Kidney epithelial cell (primary cell): ENCODE data around the gene CDH13. TPM values are rescaled to one million over a fixed set of nuclear protein-coding genes. Genes with fewer than 3 reads are reported as not detected.

ENCODE experiments used
- DNase-seq: peaks from one replicate; pipeline ENCODE4 v3.0.0-alpha.2; 2010; ENCODE audit warnings: low read depth
- H3K27me3 ChIP-seq: 2 replicates; pipeline ENCODE4 v1.6.0; 2011; ENCODE audit warnings: low read length; ENCODE audit not compliant: control insufficient read depth, insufficient read depth
- H3K36me3 ChIP-seq: 2 replicates; pipeline ENCODE4 v1.5.1; 2011; ENCODE audit warnings: low read length; ENCODE audit not compliant: control insufficient read depth, insufficient read depth
- H3K4me3 ChIP-seq: 2 replicates; pipeline ENCODE4 v1.5.1; 2011; ENCODE audit warnings: low read depth, mild to moderate bottlenecking, control low read depth, low read length
- CTCF ChIP-seq: IDR thresholded peaks from 2 replicates; pipeline ENCODE4 v1.5.1; 2011; ENCODE audit warnings: mild to moderate bottlenecking, moderate library complexity, low read length, control low read depth, inconsistent platforms; ENCODE audit not compliant: insufficient read depth, poor library complexity, severe bottlenecking
- total RNA-seq: library from RNA; depleted of rRNA; stranded (reverse); fragments of >200 nt; gene quantifications from 2 replicates; pipeline ENCODE4 v1.2.3, GENCODE V29; 2015

Gene CDH13
- total RNA-seq, 1 donor from 2014 or later, result 32.8 TPM

- Histone ChIP-seq H3K36me3 (no peaks in the 10 kb centered on the region), H3K27me3 (no peaks in the 10 kb centered on the region), H3K4me3 (no peak overlapping the region)
- DNase-seq, result no peak
- no peak for TF ChIP-seq CTCF
Measured at GRCh38 chr16:83728492-83728891, 1101.7 kb downstream of the CDH13 start.

GRCh38 chr16:83730812-83731211 is 1104.0 kb downstream of the CDH13 start:
- Histone ChIP-seq H3K4me3 (no peak overlapping the region), H3K36me3 (no peaks in the 10 kb centered on the region), H3K27me3 (no peaks in the 10 kb centered on the region)
- no peak for TF ChIP-seq CTCF
- DNase-seq, result no peak

- DNase-seq, result no peak
- H3K36me3 ChIP-seq, result no peaks in the 10 kb centered on the region
- no peak overlapping the region for H3K4me3 ChIP-seq
- H3K27me3 ChIP-seq, result no peaks in the 10 kb centered on the region
- no peak for TF ChIP-seq CTCF
Measured at GRCh38 chr16:83732536-83732935, 1105.8 kb downstream of the CDH13 start.

GRCh38 chr16:83733301-83733700 is 1106.5 kb downstream of the CDH13 start:
- H3K4me3 ChIP-seq, result no peak overlapping the region
- no peak for TF ChIP-seq CTCF
- H3K27me3 ChIP-seq, result no peaks in the 10 kb centered on the region
- H3K36me3 ChIP-seq, result no peaks in the 10 kb centered on the region
- no peak for DNase-seq

GRCh38 chr16:83734136-83734535 is 1107.4 kb downstream of the CDH13 start:
- no peak for DNase-seq
- no peak for TF ChIP-seq CTCF
- no peak overlapping the region for H3K4me3 ChIP-seq

GRCh38 chr16:83737729-83738354 is 1111.1 kb downstream of the CDH13 start:
- TF ChIP-seq CTCF, result no peak
- DNase-seq, result no peak
- Histone ChIP-seq H3K36me3 (no peaks in the 10 kb centered on the region), H3K4me3 (no peak overlapping the region), H3K27me3 (no peaks in the 10 kb centered on the region)

More at GRCh38 chr16:83734136-83734535, 1107.4 kb downstream of the CDH13 start:
- Histone ChIP-seq H3K27me3 (no peaks in the 10 kb centered on the region), H3K36me3 (no peaks in the 10 kb centered on the region)
